Right lobe of liver (tissue), 4 donors: ENCODE results near the gene PCDHA6.
A peak's percentile ranks its signal among the peaks of the same experiment; 100 is the strongest.

Experiments used
- CTCF ChIP-seq, 4 donors: fragments of 200-600 bp in 3 of 4; fragments of 450-650 bp in 1 of 4; IDR thresholded peaks; one replicate each; pipeline versions ENCODE4 v1.5.1 to v1.8.0; 2016 to 2022; ENCODE audit warnings: antibody characterized with exemption in 4 of 4, mild to moderate bottlenecking in 2 of 4
- POLR2A ChIP-seq: fragments of 450-650 bp; IDR thresholded peaks from one replicate; pipeline ENCODE4 v1.6.1; 2017; ENCODE audit warnings: antibody characterized with exemption, mild to moderate bottlenecking
- donor health status: DM: no; HTN: no; CAD: no.
- donor health status: DM: no; HTN: no; CAD: no.
- donor health status: DM: no; HTN: yes; CAD: no.

- TF ChIP-seq CTCF (IDR thresholded peaks at IDR 0.05) (peak in 1 of 4 donors; percentile 20), POLR2A (no peak)
Observed at GRCh38 chr5:140833993-140834392, 6.2 kb downstream of the PCDHA6 start, which contains the start of gene PCDHA7.
